CD4-positive, alpha-beta T cell (primary cell): ENCODE measurements around the gene CAMK2A. TPM values are rescaled to one million over a fixed set of nuclear protein-coding genes. Genes with fewer than 3 reads are reported as not detected.

Source experiments
- ATAC-seq: fragments of 200-7000 bp; cut with Tn5 transposase; one replicate; pipeline ENCODE4 v1.10.0; 2022; ENCODE audit warnings: mild to moderate bottlenecking; ENCODE audit not compliant: poor library complexity
- CTCF ChIA-PET: fragments of 350-600 bp; sonication (Branson Sonifier 250); formaldehyde crosslinking; loops from one replicate; lab custom pipeline; 2021; ENCODE audit warnings: antibody characterized with exemption, inconsistent platforms; lab: Charles Lee
- POLR2A ChIA-PET: fragments of 350-600 bp; sonication (Branson Sonifier 250); formaldehyde crosslinking; loops from one replicate; lab custom pipeline; 2021; ENCODE audit warnings: antibody characterized with exemption, inconsistent platforms; lab: Charles Lee
- DNase-seq, 14 experiments: peaks; one replicate each; pipeline ENCODE4 v3.0.0-alpha.2; 2013 to 2020; ENCODE audit warnings: mixed read lengths in 2 of 14
- H3K27ac ChIP-seq, 2 donors: one replicate each; pipeline versions ENCODE4 v1.5.1 to v1.7.0; 2013; ENCODE audit warnings: low read length in 2 of 2, low read depth in 1 of 2, mild to moderate bottlenecking in 1 of 2
- H3K27me3 ChIP-seq, 2 experiments: 1 replicate in 1 of 2; 2 replicates in 1 of 2; pipeline versions ENCODE4 v1.6.1 to v1.7.0; 2013; ENCODE audit warnings: low read length in 2 of 2, control low read depth in 1 of 2, mild to moderate bottlenecking in 1 of 2, moderate library complexity in 1 of 2; ENCODE audit not compliant: insufficient read depth in 2 of 2, control insufficient read depth in 1 of 2
- H3K36me3 ChIP-seq: one replicate; pipeline ENCODE4 v1.6.1; 2013; ENCODE audit warnings: low read length, control low read depth; ENCODE audit not compliant: insufficient read depth
- H3K4me1 ChIP-seq: one replicate; pipeline ENCODE4 v1.6.1; 2013; ENCODE audit warnings: low read length, control low read depth; ENCODE audit not compliant: insufficient read depth
- H3K4me3 ChIP-seq: one replicate; pipeline ENCODE4 v1.5.1; 2013; ENCODE audit warnings: mild to moderate bottlenecking, low read length, moderate library complexity
- H3K9me3 ChIP-seq, 2 experiments: 1 replicate in 1 of 2; 2 replicates in 1 of 2; pipeline versions ENCODE4 v1.6.1 to v1.7.0; 2013; ENCODE audit warnings: low read length in 2 of 2, mild to moderate bottlenecking in 2 of 2, control low read depth in 1 of 2, moderate library complexity in 1 of 2; ENCODE audit not compliant: control insufficient read depth in 1 of 2, insufficient read depth in 1 of 2
- H3K27ac Mint-ChIP-seq: one replicate; pipeline ENCODE4 v1.8.0; 2020; ENCODE audit warnings: mixed read lengths
- H3K27me3 Mint-ChIP-seq: one replicate; pipeline ENCODE4 v1.8.0; 2021; ENCODE audit warnings: mixed read lengths
- H3K36me3 Mint-ChIP-seq: one replicate; pipeline ENCODE4 v1.8.0; 2021; ENCODE audit warnings: low read depth, mixed read lengths
- H3K4me1 Mint-ChIP-seq: one replicate; pipeline ENCODE4 v1.8.0; 2021; ENCODE audit warnings: low read depth, mixed read lengths
- H3K4me3 Mint-ChIP-seq: one replicate; pipeline ENCODE4 v1.8.0; 2020; ENCODE audit warnings: mild to moderate bottlenecking, mixed read lengths
- H3K9me3 Mint-ChIP-seq: one replicate; pipeline ENCODE4 v1.8.0; 2020; ENCODE audit warnings: mixed read lengths
- intact Hi-C, 2 experiments: fragments of 100-400 bp; cut with DNase I in 1 of 2; cut with micrococcal nuclease in 1 of 2; formaldehyde crosslinking; loops; one replicate each; pipeline versions ENCODE4 v1.15.1 to v1.9.0; 2023 to 2025; cut with DNase I, micrococcal nuclease
- total RNA-seq, 174 experiments: library from RNA in 2 of 174; stranded (reverse) in 2 of 174; gene quantifications; one replicate each; pipeline ENCODE4 v1.2.3 and lab custom pipeline; 2021 to 2026
- TF ChIP-seq, protein P1 (sequence below): fragments of 200-600 bp; IDR thresholded peaks from one replicate; pipeline ENCODE4 v1.8.0; 2022; ENCODE audit warnings: antibody characterized with exemption, mild to moderate bottlenecking

CAMK2A gene
- total RNA-seq, 2 experiments from 2014 or later = 0.05 to 0.22 TPM

DNA sequence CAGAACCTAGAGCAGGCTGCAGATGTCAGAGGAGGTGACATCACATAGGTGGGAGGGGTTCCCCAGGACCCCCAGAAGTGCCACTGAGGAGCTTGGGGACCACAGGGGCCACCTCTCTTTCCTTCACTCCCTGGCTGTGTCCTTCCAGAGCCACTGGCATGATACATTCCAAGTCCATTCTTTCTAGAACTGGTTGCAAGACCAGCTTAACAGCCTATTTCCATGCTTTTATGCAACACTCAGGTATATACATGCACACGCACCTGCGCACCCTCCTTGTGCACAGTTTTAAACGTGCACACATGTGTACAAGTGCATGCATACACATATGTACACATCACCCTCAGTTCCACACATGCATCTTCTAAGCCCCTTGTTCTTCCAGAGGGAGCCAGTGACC lies 60.0 kb downstream of the CAMK2A start:
- CTCF ChIA-PET = no interaction called here
- H3K9me3 Mint-ChIP-seq = no peaks in the 10 kb centered on the region
- Histone ChIP-seq H3K9me3 (no peaks in the 10 kb centered on the region), H3K4me1 (no peaks in the 10 kb centered on the region), H3K4me3 (no peak overlapping the region), H3K27ac (no peak overlapping the region), H3K36me3 (no peaks in the 10 kb centered on the region), H3K27me3 (no peaks in the 10 kb centered on the region)
- no peak overlapping the region for H3K4me3 Mint-ChIP-seq
- no peak overlapping the region for H3K27ac Mint-ChIP-seq
- no peaks in the 10 kb centered on the region for H3K4me1 Mint-ChIP-seq
- DNase-seq (no peak), ATAC-seq (no peak)
- TF ChIP-seq, protein P1, sequence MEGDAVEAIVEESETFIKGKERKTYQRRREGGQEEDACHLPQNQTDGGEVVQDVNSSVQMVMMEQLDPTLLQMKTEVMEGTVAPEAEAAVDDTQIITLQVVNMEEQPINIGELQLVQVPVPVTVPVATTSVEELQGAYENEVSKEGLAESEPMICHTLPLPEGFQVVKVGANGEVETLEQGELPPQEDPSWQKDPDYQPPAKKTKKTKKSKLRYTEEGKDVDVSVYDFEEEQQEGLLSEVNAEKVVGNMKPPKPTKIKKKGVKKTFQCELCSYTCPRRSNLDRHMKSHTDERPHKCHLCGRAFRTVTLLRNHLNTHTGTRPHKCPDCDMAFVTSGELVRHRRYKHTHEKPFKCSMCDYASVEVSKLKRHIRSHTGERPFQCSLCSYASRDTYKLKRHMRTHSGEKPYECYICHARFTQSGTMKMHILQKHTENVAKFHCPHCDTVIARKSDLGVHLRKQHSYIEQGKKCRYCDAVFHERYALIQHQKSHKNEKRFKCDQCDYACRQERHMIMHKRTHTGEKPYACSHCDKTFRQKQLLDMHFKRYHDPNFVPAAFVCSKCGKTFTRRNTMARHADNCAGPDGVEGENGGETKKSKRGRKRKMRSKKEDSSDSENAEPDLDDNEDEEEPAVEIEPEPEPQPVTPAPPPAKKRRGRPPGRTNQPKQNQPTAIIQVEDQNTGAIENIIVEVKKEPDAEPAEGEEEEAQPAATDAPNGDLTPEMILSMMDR = no peak
- H3K36me3 Mint-ChIP-seq = no peaks in the 10 kb centered on the region
- intact Hi-C loops = no loop called here
- POLR2A ChIA-PET = no interaction called here
- no peaks in the 10 kb centered on the region for H3K27me3 Mint-ChIP-seq

DNA sequence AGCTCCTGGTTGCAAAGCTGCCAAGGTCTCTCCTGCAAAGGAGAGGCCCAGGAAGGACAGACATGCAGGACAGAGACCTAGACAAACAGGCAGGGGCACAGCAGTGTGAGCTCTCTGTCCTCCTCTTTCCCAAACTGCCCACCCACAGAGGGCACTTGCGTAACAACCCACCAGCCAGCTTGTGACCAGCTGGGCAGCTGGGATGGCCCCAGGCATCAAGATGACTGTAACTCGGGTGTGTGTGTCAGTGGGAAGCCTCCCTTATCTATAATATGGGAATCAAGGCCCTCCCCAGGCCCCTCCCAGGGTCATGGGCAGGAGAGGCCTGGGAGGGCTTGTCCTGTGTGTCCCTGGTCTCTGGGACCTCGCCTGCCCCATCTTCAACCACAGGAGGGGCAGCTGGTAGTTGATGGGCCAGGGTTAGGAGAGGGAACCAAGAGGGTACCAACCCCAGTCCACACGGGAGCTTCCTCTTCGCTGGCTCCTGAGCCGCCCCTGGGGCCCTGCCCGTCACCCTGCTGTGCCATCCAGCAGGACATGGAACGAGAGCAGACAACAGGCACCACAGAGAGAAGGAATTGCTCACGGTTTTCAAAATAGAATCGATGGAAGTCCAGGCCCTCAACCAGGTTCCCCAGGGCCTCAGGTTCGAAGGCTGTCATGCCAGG lies 61.8 kb downstream of the CAMK2A start:
- intact Hi-C loops = no loop called here
- Mint-ChIP-seq H3K4me1 (no peaks in the 10 kb centered on the region), H3K36me3 (no peaks in the 10 kb centered on the region), H3K27me3 (no peaks in the 10 kb centered on the region), H3K9me3 (no peaks in the 10 kb centered on the region), H3K4me3 (no peak overlapping the region), H3K27ac (no peak overlapping the region)
- DNase-seq (no peak), ATAC-seq (no peak)
- Histone ChIP-seq H3K27ac (no peak overlapping the region), H3K4me3 (no peak overlapping the region), H3K36me3 (no peaks in the 10 kb centered on the region), H3K9me3 (no peaks in the 10 kb centered on the region), H3K4me1 (no peaks in the 10 kb centered on the region), H3K27me3 (no peaks in the 10 kb centered on the region)
- ChIA-PET POLR2A (no interaction called here), CTCF (no interaction called here)
- TF ChIP-seq, protein P1 = no peak

DNA sequence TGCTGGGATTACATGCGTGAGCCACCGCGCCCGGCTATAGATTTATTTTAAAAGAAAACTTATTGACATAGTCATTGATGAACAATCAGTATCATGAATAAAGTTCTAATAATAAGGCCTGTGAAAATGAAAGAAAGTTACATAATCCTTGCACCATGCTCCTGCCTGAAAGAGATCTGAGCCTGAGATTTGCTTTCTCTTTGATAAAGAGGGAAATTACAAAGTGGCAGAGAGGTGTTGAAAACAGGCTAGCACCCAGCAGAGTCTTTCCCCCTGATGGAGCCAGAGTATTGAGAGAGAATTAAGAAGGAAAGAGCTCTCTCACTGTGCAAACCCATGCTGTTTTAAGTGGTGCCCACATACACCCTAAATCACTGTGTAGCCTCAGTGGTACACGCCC lies 62.5 kb downstream of the CAMK2A start:
- Histone ChIP-seq H3K9me3 (no peaks in the 10 kb centered on the region), H3K36me3 (no peaks in the 10 kb centered on the region), H3K27me3 (no peaks in the 10 kb centered on the region), H3K27ac (no peak overlapping the region), H3K4me3 (no peak overlapping the region), H3K4me1 (no peaks in the 10 kb centered on the region)
- ChIA-PET POLR2A (no interaction called here), CTCF (no interaction called here)
- DNase-seq = no peak
- no peak for ATAC-seq
- Mint-ChIP-seq H3K4me1 (no peaks in the 10 kb centered on the region), H3K27me3 (no peaks in the 10 kb centered on the region), H3K4me3 (no peak overlapping the region), H3K36me3 (no peaks in the 10 kb centered on the region), H3K27ac (no peak overlapping the region), H3K9me3 (no peaks in the 10 kb centered on the region)
- intact Hi-C loops = no loop called here
- TF ChIP-seq, protein P1 = no peak
